HUDEP-2 (cell line): Measurements from ENCODE around the gene TMEM145.
"Not testable (repeated sequence)": the region's sequence is repeated elsewhere in the genome, so short reads cannot be mapped to it uniquely, and the experiment has no call there.

Experiments used
- DNase-seq, 76 experiments: peaks; one replicate each; lab custom pipeline; 2025; ENCODE audit not compliant: unreplicated experiment in 76 of 76; lab: John Stamatoyannopoulos, UW

TMEM145 gene

GRCh38 chr19:42313096-42313839 lies at the start of gene TMEM145:
TSS of gene TMEM145 (plus strand) at chr19:42313309. CDS start at chr19:42313377, 68 bp downstream.
- DNase-seq = peak in 27 of 76 experiments; percentile 7 to 56 (median 24)

- not testable (repeated sequence) for DNase-seq
Measured at GRCh38 chr19:42266105-42266504, 47.0 kb upstream of the TMEM145 start.

GRCh38 chr19:42266928-42267603 lies 46.0 kb upstream of the TMEM145 start:
- not testable (repeated sequence) for DNase-seq

GRCh38 chr19:42267644-42268141 lies 45.4 kb upstream of the TMEM145 start:
- peak in 2 of 76 experiments; percentile 65 to 91 for DNase-seq

- DNase-seq = peak; percentile 91 to 100 (median 100)
Measured at GRCh38 chr19:42268142-42268703, 44.9 kb upstream of the TMEM145 start.

- peak in 75 of 76 experiments; percentile 98 to 100 (median 100) for DNase-seq
Measured at GRCh38 chr19:42268704-42269477, 44.2 kb upstream of the TMEM145 start, which contains the start of gene CIC. TSS of gene CIC (plus strand) at chr19:42269252. CDS start at chr19:42271784, 2,532 bp downstream.

- DNase-seq = peak in 2 of 76 experiments; percentile 35 to 43
Measured at GRCh38 chr19:42269478-42270345, 43.4 kb upstream of the TMEM145 start.

- DNase-seq = peak in 44 of 76 experiments; percentile 27 to 76 (median 50)
Measured at GRCh38 chr19:42270346-42271044, 42.6 kb upstream of the TMEM145 start.

- peak in 2 of 76 experiments; percentile 29 to 30 for DNase-seq
Measured at GRCh38 chr19:42271045-42271419, 42.1 kb upstream of the TMEM145 start.

- no peak for DNase-seq
Measured at GRCh38 chr19:42271861-42272534, 41.1 kb upstream of the TMEM145 start.

GRCh38 chr19:42272535-42272897 lies 40.6 kb upstream of the TMEM145 start:
- no peak for DNase-seq

GRCh38 chr19:42272989-42273406 lies 40.1 kb upstream of the TMEM145 start:
- no peak for DNase-seq

- DNase-seq = no peak
Measured at GRCh38 chr19:42273407-42274064, 39.6 kb upstream of the TMEM145 start.

- no peak for DNase-seq
Measured at GRCh38 chr19:42274065-42274682, 38.9 kb upstream of the TMEM145 start.

GRCh38 chr19:42275103-42275502 lies 38.0 kb upstream of the TMEM145 start:
- DNase-seq = no peak

GRCh38 chr19:42275517-42275916 lies 37.6 kb upstream of the TMEM145 start:
- no peak for DNase-seq

GRCh38 chr19:42276284-42276683 lies 36.8 kb upstream of the TMEM145 start:
- no peak for DNase-seq
